ENCODE measurements around the gene ZNF587.
A peak's percentile ranks its signal among the peaks of the same experiment; 100 is the strongest.
"Not testable (repeated sequence)": the region's sequence is repeated elsewhere in the genome, so short reads cannot be mapped to it uniquely, and the experiment has no call there.

ZNF587 gene

DNA sequence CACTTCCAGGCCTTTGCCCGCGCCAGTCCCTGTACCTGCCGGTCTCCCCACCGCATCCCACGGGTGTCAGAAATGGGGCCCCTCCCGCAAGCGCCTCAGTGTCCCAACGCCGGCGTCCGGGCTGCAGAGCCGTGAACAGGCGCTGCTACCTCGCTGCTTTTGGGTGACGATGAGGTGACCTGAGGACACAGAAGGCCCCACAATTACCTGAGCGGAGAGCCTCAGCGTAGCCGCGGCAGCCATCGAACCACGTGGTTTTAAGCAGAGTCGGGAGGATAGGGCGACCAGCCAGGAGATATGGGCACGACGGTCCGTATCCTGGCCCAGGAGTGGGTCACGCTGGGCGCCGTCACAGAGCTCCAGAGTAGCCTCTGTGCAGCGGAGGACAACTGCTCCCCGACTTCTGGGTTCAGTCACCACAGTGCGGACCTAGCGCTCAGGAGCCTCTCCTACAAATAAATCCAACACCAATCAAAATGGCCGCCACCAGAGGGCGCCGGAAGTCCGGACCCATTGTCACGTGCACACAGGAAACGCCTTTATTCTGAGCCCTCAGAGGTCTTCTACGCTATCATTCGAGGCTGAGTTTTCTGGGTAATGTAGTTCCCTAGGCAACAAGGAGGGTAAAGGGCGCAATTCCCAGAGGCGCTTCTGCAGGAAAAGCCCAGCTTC lies 39.0 kb downstream of the ZNF587 start, which contains the start of gene ZNF814:
Gene ZNF814 (minus strand): TSS at position 478 of the 672 bp plus-strand sequence. CDS start 235 bp downstream, at position 243.
- DNase-seq: peak; percentile 85

DNA sequence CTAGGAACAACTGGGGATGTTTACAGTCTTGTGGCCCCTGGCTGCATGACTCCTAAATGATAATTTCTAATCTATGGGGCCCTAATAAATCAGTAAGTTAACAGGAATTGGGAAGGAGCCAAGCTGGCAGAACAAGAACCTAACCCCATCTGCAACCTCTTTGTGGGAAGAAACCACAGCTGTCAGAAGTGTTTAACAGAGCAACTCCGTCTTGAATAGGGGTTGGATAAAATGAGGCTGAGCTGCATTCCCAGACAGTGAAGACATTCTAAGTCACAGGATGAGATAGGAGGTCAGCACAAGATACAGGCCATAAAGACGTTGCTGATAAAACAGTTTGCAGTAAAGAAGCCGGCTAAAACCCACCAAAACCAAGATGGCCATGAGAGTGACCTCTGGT lies 41.0 kb downstream of the ZNF587 start:
- DNase-seq: not testable (repeated sequence)

DNA sequence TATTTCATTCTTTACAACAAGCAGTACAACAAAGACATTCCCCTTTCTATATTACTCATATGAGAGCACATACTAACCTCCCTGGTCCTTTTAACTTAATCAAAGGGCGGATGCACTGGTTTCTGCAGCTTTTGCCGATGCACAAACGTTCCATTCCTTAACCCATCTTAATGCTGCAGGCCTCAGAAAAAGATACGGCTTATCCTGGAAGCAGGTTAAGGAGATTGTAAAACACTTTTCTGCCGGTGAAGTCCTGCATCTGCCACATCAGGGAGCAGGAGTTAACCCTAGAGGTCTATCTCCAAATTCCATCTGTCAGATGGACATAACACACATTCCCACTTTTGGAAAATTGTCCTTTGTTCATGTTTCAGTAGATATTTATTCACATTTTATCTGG lies 50.7 kb downstream of the ZNF587 start:
- DNase-seq: no peak

GRCh38 chr19:57903618-57904184 lies 54.0 kb downstream of the ZNF587 start:
- DNase-seq: no peak

GRCh38 chr19:57905258-57905657 lies 55.6 kb downstream of the ZNF587 start:
- DNase-seq: no peak

DNA sequence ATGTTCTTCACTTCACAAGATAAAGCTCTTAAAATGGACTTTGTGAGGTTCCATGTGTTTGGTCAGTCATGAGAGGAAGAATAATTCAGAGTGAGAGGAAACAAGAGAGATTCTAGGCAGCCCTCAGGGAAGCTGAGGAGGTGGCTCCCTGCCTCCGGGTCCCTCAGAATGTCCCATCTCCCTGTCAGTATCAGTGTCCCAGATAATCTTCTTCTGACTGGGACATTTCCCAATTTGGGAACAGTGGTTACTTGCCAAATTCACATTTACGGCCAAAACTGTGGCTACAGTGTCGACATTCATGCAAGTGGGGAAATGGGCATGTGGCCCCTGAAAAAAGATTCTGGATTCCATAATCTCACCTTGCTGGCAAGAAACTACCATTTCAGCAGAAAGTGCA lies 57.7 kb downstream of the ZNF587 start:
- DNase-seq: no peak

DNA sequence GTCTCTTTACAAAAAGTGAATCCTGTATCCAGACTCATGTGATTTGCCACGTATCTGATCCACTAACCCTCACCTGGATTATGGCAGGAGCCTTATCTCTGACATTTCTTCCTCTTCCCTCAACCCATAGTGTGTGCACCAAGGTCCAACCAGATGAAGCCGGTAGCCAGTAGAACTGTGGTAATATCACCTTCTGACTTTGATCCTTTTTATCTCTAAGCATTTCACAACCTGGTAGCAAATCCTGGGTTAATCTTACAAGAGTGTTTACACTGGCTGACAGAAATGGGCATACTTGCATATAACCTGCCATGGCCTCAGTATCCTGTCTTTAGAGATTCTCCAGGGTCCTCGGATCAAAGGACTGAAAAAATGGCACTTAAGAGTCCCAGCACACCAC lies 64.9 kb downstream of the ZNF587 start:
- DNase-seq: no peak
